IPS DF 19.7 (cell line): ENCODE measurements around the gene SORCS1.

Experiments used
- DNase-seq: peaks from one replicate; pipeline ENCODE4 v3.0.0-alpha.2; 2013; ENCODE audit warnings: low read depth, low spot score

SORCS1 gene

GRCh38 chr10:106992055-106992454 is 172.5 kb downstream of the SORCS1 start:
- no peak for DNase-seq

DNA sequence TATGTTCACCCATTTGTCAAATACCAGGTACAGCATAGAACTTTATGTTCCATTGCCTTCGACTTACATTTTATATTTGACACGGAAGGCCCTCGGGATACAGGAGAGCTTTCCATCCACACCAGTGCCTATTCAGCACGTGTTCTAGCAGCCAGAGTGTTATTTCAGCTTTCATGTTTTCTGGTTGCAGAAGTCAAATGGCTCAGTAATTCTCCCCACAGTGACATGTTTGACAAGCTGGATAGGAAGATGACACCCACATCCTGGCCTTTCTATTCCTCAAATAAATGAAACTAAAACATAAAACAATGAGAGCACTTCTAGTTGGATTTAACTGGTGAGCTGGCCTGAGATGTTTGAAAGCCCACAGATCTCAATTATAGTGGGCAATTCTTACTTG is 173.4 kb downstream of the SORCS1 start:
- DNase-seq = no peak

- no peak for DNase-seq
Measured at GRCh38 chr10:106987362-106987761, 177.1 kb downstream of the SORCS1 start.

DNA sequence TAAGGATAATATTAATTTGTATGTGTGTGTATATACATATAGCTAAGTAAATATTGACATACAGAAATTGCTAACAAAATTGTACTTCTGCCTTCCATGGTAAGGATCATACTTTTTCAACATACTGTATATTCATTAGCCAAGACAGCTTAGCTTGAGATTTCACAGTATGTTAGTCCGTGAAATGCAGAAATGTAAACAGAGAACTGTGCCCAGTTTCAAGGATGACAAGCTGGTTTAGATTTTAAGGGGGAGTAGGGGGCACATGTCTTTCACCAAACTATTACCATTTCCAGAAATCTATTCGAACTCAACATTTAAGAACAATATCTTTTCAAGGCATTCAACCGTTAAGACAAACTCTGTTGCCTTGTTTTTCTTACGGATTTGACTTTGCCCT is 182.2 kb downstream of the SORCS1 start:
- no peak for DNase-seq

- no peak for DNase-seq
Measured at GRCh38 chr10:106981452-106982075, 182.9 kb downstream of the SORCS1 start.

- no peak for DNase-seq
Measured at GRCh38 chr10:106980495-106981451, 183.7 kb downstream of the SORCS1 start.

DNA sequence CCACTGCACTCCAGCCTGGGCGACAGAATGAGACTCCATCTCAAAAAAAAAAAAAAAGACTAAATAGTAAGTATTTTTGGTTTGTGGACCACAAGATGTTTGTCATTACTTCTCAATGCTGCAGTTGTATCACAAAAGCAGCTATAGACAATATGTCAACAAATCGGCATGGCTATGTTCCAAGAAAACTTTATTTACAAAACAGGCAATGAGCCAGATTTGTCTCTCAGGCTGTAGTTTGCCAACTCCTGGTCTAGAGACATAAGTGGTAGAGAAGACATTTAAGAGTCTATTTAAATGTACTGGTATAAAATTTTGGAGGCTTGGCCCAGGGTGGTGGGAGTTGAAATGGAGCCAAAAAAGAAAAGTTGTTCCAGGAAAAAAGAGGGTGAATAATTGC is 185.8 kb downstream of the SORCS1 start:
- DNase-seq = no peak

DNA sequence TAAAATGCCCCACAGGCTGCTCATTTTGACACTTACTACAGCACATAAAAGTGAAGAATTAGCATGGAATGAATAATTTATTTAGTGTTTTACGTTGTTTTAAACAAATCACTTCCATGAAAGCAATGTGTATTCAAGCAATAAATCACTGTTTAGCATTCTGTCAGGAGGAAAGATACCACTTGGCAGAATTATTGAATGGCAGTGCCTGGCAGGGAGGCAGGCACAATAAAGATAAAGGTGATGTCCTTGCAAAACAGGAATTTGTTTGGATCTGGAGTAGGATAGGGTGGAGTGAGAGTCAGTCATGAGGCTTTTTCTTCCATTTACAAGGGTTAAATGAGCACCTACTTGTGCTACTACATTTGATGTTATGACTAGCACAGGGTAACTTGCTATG is 190.8 kb downstream of the SORCS1 start:
- no peak for DNase-seq

- no peak for DNase-seq
Measured at GRCh38 chr10:106973288-106973687, 191.2 kb downstream of the SORCS1 start.

- no peak for DNase-seq
Measured at GRCh38 chr10:106972381-106972780, 192.1 kb downstream of the SORCS1 start.

DNA sequence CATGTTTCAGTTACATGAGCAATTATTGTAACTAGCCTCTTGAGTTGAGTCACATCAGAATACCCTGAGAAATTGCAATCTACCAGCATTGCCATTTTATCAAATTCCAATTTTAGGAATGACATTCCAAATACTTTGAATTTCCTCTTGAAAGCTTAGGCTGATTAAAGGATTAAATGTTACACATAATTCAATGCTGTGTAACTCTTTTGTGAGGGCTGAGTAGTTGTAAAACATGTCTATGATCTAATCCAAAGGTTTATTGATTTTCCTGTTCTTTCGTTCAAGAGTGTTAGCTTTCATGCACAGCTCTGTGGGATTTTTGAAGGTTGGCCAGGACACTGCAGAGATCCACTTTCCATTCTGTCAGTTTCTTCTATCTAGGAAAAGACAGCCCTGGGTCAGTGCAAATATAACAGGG is 193.1 kb downstream of the SORCS1 start:
- no peak for DNase-seq

DNA sequence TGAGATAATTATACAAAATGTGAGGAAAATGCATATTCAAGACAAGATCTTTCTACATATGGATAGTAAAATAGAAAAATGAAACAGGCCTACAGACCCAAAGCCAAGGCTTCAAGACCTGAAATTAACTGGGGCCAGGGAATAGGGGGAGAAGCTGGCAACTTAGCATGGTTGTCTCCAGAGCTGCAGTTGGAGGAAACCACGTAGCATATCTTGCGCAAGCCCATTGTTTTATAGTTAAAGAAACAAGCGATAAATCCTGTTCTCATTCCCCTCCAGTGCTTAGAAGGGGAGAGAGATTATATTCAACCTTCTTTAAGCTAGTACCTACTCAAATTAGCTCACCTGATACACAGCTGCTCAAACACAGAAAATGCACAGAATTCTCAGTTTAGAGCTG is 197.1 kb downstream of the SORCS1 start:
- no peak for DNase-seq

DNA sequence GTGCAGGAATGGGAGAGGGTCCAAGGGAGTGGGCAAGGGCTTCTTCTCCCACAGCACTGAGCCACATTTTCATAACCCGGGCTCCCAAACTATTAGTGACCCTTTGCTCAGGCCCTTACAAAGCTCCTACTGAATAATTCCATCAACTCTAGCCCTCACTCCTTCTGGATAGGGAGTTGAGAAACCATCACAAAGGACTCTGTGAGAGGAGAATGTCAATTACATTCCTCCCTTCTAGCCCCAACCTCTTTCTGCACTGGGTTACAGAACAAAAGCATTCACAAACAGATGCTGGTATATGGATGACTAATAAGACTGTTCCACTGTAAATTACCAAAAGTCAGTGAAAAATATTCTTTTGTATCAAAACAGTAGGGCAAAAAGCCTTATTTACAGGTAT is 203.7 kb downstream of the SORCS1 start:
- no peak for DNase-seq

DNA sequence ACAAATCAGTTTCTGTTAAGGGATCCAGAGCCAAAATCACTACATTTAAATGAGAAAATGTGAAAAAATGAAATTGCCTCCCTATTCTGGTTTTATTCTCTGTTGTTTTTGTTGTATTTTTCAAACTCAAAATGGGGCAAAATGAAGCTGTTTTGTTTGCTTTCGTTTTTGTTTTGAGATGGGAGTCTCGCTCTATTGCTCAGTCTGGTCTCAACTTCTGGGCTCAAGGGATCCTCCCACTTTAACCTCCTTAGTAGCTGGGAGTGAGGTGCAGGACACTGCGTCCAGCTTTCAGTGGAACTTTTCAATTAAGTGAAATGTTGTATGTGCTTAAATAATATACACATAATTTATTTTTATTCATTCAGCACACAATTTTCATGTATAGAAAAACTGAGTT is 205.0 kb downstream of the SORCS1 start:
- DNase-seq = no peak

DNA sequence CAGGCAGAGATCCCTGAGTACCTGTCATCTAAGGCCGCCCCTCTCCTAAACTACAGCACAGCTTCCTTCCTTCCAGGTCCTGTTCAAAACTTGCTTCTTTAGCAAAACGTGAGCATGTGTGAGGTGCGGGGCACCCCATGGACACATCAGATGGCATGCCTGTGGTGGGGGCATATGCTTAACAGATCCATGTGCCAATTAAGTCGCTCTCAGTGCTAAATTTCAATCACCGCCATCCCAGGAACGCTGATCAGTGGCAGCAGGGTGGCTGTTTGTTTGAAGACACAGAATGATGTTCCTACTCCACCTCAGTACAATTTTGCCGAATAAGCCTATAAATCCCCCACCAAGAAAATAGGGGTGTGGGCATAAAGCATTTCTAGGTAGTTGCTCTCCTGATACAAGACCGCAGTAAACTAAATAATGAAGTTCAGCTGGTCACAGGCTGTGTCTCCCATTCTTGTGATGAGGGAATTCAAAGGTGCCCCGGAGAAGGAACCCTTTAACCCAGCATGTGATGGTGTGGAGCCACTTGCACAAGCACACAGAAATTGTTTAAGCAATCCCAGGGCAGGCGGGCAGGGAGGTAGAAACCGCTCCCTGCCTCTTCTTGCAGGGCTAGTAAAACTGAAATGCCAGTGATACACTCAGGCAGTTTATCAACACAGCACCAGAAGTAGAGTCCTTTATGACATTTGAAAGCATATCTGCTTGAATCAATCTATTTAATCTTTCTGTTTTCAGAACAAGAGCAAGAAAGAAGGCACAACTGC is 205.7 kb downstream of the SORCS1 start:
- no peak for DNase-seq

GRCh38 chr10:106957823-106958588 is 206.5 kb downstream of the SORCS1 start:
- no peak for DNase-seq

GRCh38 chr10:106956216-106956915 is 208.1 kb downstream of the SORCS1 start:
- DNase-seq = no peak

DNA sequence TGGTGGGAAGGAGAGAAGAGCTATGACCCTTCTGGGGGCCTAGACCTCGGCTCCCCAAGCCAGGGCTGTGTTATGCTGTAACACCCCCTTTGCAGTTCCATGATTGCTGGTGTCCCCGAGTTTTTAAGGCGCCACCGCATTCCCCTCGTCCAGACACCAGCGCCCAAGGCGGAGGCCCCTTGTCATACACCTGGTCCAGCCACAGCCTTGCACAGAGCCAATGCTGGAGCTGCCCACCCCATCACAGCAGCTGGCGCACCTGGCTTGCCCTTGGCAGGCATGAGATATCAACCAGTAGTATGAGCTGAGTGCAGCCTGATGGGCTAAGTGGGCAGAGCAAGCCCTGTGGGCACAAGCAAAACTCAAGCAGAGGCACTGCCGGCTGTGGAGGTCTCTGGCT is 209.4 kb downstream of the SORCS1 start:
- no peak for DNase-seq

GRCh38 chr10:106952033-106952432 is 212.5 kb downstream of the SORCS1 start:
- DNase-seq = no peak

GRCh38 chr10:106949680-106950478 is 214.6 kb downstream of the SORCS1 start:
- DNase-seq = no peak
